ENCODE data around the gene PCSK5. TPM values are rescaled to one million over a fixed set of nuclear protein-coding genes. Genes with fewer than 3 reads are reported as not detected.
A peak's percentile ranks its signal among the peaks of the same experiment; 100 is the strongest.

The PCSK5 gene
- total and polyA plus RNA-seq, 7 experiments from 2014 or later, result 5.2 to 35.0 (median 19.1) TPM

DNA sequence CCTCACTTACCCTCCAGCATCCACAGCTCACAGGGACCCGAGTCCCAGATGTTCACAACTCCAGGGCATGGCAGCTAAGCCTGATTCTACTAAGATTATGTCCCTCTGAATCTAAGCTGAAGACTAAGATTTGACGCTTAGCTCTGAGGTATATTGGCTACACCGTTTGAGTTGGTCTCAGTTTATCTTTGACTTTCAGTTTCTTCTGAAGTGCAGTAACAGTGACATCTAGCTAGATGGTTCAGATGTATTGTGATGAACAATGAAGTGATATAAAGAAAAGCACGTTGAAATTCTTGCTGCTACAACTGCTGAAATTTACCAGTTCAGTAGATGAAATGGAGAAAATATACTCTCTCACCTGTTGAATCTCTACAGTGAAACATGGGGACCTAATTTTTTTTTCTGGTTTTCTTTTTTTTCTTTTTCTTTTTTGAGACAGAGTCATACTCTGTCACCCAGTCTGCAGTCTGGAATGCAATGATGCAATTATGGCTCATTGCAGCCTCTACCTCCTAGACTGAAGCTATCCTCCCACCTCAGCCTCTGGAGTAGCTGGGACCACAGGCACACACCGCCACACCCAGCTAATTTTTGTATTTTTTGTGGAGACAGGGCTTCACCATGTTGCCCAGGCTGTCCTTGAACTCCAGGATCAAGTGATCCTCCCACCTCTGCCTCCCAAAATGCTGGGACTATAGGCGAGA is 488.0 kb downstream of the PCSK5 start:
- Mint-ChIP-seq H3K9me3 (no peaks in the 10 kb centered on the region), H3K4me1 (peaks cover 0 to 3% (median 0%) of the 10 kb centered on the region in 7 donors), H3K4me3 (no peak overlapping the region), H3K27me3 (no peaks in the 10 kb centered on the region), H3K36me3 (peaks cover 0 to 23% (median 5%) of the 10 kb centered on the region in 5 donors), H3K27ac (no peak overlapping the region)
- H3K27ac ChIP-seq (ENCODE audit: low read depth, low read length), result no peak overlapping the region
- no peak overlapping the region for H3K4me3 ChIP-seq (ENCODE audit: low read length)
- ChIA-PET CTCF (interaction anchor here (1.1 kb wide), 1 partner anchor 9 kb away, joined by 3 read pairs; no protein-coding TSS in a partner anchor), POLR2A (no interaction called here)
- H3K4me1 ChIP-seq (ENCODE audit: control insufficient read depth in 2 of 2, insufficient read depth in 2 of 2, low read length in 2 of 2), result no peaks in the 10 kb centered on the region
- DNase-seq, result no peak
- no peaks in the 10 kb centered on the region for H3K27me3 ChIP-seq (ENCODE audit: control insufficient read depth in 2 of 2, insufficient read depth in 2 of 2, low read length in 2 of 2)
- intact Hi-C loops (cut with micrococcal nuclease), result no loop called here
- no peaks in the 10 kb centered on the region for H3K9me3 ChIP-seq (ENCODE audit: control insufficient read depth in 2 of 3, low read length in 3 of 3)
- no peak for ATAC-seq
- no peaks in the 10 kb centered on the region for H3K36me3 ChIP-seq (ENCODE audit: control insufficient read depth in 2 of 3, insufficient read depth in 3 of 3, low read length in 3 of 3)

DNA sequence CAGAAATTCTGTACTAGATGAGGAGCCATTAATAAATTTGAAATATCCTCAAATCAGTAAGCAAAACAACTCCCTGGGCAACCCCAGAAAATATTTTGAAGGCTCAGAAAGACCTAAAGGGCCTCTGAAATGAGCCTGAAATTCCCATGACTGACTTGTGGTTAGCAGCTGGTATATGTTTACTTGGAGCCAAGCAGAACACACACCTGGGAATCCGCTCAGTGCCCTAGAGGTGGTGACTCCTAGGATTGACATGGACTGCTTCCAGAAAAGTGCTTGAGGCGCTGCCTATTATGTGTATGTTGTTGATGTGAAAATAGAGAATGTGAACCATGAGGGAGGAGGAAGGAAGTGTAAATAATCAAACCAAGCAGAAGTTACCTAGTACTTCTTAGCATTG is 489.0 kb downstream of the PCSK5 start:
- no peak overlapping the region for H3K27ac Mint-ChIP-seq
- no peaks in the 10 kb centered on the region for H3K4me1 ChIP-seq (ENCODE audit: control insufficient read depth in 2 of 2, insufficient read depth in 2 of 2, low read length in 2 of 2)
- POLR2A ChIA-PET, result no interaction called here
- H3K36me3 ChIP-seq (ENCODE audit: control insufficient read depth in 2 of 3, insufficient read depth in 3 of 3, low read length in 3 of 3), result peaks cover 0 to under 1% (median 0%) of the 10 kb centered on the region in 3 experiments
- DNase-seq (no peak), ATAC-seq (no peak)
- H3K9me3 ChIP-seq (ENCODE audit: control insufficient read depth in 2 of 3, low read length in 3 of 3), result no peaks in the 10 kb centered on the region
- intact Hi-C loops (cut with micrococcal nuclease), result no loop called here
- peaks cover 0 to 30% (median 11%) of the 10 kb centered on the region in 5 donors for H3K36me3 Mint-ChIP-seq
- H3K4me3 ChIP-seq (ENCODE audit: low read length), result no peak overlapping the region
- no peaks in the 10 kb centered on the region for H3K27me3 Mint-ChIP-seq
- no peak overlapping the region for H3K27ac ChIP-seq (ENCODE audit: low read depth, low read length)
- CTCF ChIA-PET, result no interaction called here
- no peaks in the 10 kb centered on the region for H3K27me3 ChIP-seq (ENCODE audit: control insufficient read depth in 2 of 2, insufficient read depth in 2 of 2, low read length in 2 of 2)
- no peaks in the 10 kb centered on the region for H3K9me3 Mint-ChIP-seq
- no peak overlapping the region for H3K4me3 Mint-ChIP-seq
- H3K4me1 Mint-ChIP-seq, result peaks cover 0 to 3% (median 0%) of the 10 kb centered on the region in 7 donors

DNA sequence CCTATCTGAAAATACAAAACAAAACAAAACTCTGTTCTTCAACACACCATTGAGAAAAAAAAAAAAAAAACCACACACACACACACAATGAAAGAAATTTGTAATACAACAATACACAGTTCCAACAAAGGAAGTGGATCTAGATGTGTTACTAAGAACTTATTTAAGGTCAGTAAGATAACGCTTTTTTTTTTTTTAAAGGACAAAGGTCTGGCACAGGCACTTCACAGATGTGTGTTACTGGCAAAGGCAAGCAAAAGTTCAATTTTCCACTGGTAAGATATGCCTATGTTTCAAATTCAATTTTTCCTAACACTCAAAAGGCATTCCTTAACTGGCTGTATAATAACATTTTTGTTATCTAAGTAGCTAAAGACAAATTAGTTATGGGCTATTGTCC is 500.2 kb downstream of the PCSK5 start:
- no peaks in the 10 kb centered on the region for H3K27me3 Mint-ChIP-seq
- H3K4me3 Mint-ChIP-seq, result no peak overlapping the region
- ChIA-PET CTCF (no interaction called here), POLR2A (no interaction called here)
- Histone ChIP-seq H3K27me3 (ENCODE audit: control insufficient read depth in 2 of 2, insufficient read depth in 2 of 2, low read length in 2 of 2) (no peaks in the 10 kb centered on the region), H3K9me3 (ENCODE audit: control insufficient read depth in 2 of 3, low read length in 3 of 3) (no peaks in the 10 kb centered on the region), H3K4me1 (ENCODE audit: control insufficient read depth in 2 of 2, insufficient read depth in 2 of 2, low read length in 2 of 2) (peaks cover 10 to 11% of the 10 kb centered on the region in 2 donors), H3K27ac (ENCODE audit: low read depth, low read length) (no peak overlapping the region), H3K4me3 (ENCODE audit: low read length) (no peak overlapping the region), H3K36me3 (ENCODE audit: control insufficient read depth in 2 of 3, insufficient read depth in 3 of 3, low read length in 3 of 3) (peaks cover 4 to 28% (median 7%) of the 10 kb centered on the region in 3 experiments)
- peak overlapping the region in 1 of 9 donors; percentile 67 for H3K27ac Mint-ChIP-seq
- peaks cover 18 to 38% (median 34%) of the 10 kb centered on the region in 7 donors for H3K4me1 Mint-ChIP-seq
- H3K9me3 Mint-ChIP-seq, result peaks cover 0 to 9% (median 0%) of the 10 kb centered on the region in 11 donors
- DNase-seq, result no peak
- ATAC-seq, result no peak
- intact Hi-C loops (cut with micrococcal nuclease), result loop anchor here (5.0 to 10.0 kb wide), 4 partner anchors 368 to 1438 kb away; partner anchors contain the start of gene C9orf40 (in 1 of the 2)
- peaks cover 4 to 22% (median 14%) of the 10 kb centered on the region in 5 donors for H3K36me3 Mint-ChIP-seq

DNA sequence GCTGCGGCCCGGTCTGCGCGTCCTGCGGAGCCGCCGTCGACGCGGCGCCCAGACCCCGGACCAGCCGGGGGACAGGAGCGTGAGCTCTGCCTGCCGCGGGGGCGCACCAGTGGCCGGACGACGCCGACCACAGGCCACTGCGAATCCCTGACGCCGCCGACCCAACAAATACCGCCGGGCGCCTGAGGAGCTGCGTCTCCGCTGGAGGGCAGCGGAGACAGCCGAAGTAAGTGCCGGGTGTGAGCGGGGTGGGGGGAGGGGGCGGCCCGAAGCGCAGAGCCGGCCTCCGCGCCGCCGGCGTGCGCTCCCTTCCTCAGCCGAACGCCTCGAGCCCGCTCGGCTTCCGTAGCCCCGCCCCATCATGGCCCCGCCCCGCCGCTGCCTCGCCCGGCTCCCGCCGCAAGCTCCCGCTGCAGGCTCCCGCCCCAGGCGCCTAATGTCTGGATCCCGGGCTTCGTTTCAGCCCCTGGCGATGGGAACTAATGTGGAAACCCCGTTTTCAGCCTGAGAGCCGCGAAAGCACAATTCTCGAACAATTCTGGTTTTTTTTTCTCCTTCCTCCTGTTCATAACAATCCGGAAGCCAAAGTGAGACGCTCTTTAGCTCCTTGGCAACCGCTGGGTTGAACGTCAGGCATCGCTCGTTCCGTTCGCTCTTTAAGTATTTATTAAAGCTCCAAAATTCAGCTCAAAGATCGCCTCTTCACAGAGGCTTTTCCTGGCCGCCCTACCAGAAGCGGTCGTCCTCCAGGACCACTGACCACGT is 503.9 kb downstream of the PCSK5 start, which contains the start of gene RFK:
RFK (minus strand) TSS at position 232 of the 765 bp plus-strand sequence. CDS start 255 bp downstream, outside the sequence.
- ATAC-seq, result peak; percentile 97
- Mint-ChIP-seq H3K9me3 (peaks cover 0 to 9% (median 0%) of the 10 kb centered on the region in 11 donors), H3K27ac (peak within 1 kb of the TSS; percentile 95 to 99 (median 98)), H3K4me1 (peaks cover 14 to 37% (median 33%) of the 10 kb centered on the region in 7 donors), H3K27me3 (no peaks in the 10 kb centered on the region), H3K36me3 (peaks cover 0 to 17% (median 8%) of the 10 kb centered on the region in 5 donors), H3K4me3 (peak within 1 kb of the TSS; percentile 94 to 100 (median 97))
- Histone ChIP-seq H3K9me3 (ENCODE audit: control insufficient read depth in 2 of 3, low read length in 3 of 3) (no peaks in the 10 kb centered on the region), H3K36me3 (ENCODE audit: control insufficient read depth in 2 of 3, insufficient read depth in 3 of 3, low read length in 3 of 3) (peaks cover 0 to 5% (median 0%) of the 10 kb centered on the region in 3 experiments), H3K4me1 (ENCODE audit: control insufficient read depth in 2 of 2, insufficient read depth in 2 of 2, low read length in 2 of 2) (peaks cover 10 to 13% of the 10 kb centered on the region in 2 donors), H3K27ac (ENCODE audit: low read depth, low read length) (peak within 1 kb of the TSS; percentile 93), H3K27me3 (ENCODE audit: control insufficient read depth in 2 of 2, insufficient read depth in 2 of 2, low read length in 2 of 2) (no peaks in the 10 kb centered on the region), H3K4me3 (ENCODE audit: low read length) (peak within 1 kb of the TSS; percentile 92)
- CTCF ChIA-PET, result interaction anchor here (0.5 to 2.0 kb wide), 11 partner anchors 10 to 1903 kb away, joined by 3 to 7 read pairs (median 4); partner anchors contain the start of genes NMRK1 and OSTF1
- intact Hi-C loops (cut with micrococcal nuclease), result loop anchor here (1.0 to 10.0 kb wide), 21 partner anchors 9 to 1442 kb away; partner anchors contain the start of genes C9orf40 (in 2 of the 2), CARNMT1 (in 2 of the 2), NMRK1 (in 2 of the 2) and OSTF1 (in 2 of the 2)
- DNase-seq, result peak; percentile 89 to 99 (median 95)
- POLR2A ChIA-PET, result interaction anchor here (0.7 to 2.5 kb wide), 11 partner anchors 9 to 1637 kb away, joined by 3 to 8 read pairs (median 4); partner anchors contain the start of genes C9orf40, CARNMT1, GCNT1 and GNAQ

DNA sequence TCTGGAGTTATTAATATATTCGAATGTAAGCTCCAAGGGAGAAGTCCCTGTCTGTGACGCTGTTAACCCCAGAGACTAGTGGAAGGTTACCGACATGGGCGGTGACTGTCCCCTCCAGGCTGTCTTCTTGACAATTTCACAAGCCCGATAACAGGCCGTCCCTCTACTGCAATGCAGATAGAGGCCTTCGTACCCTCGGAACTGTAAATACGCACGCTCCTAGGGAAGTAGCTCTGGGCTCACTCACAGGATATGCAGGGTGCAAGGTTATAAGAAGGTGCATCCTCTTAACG is 504.4 kb downstream of the PCSK5 start:
- H3K27ac Mint-ChIP-seq, result peak overlapping the region; percentile 95 to 99 (median 98)
- Histone ChIP-seq H3K36me3 (ENCODE audit: control insufficient read depth in 2 of 3, insufficient read depth in 3 of 3, low read length in 3 of 3) (peaks cover 0 to 5% (median 0%) of the 10 kb centered on the region in 3 experiments), H3K9me3 (ENCODE audit: control insufficient read depth in 2 of 3, low read length in 3 of 3) (no peaks in the 10 kb centered on the region), H3K4me3 (ENCODE audit: low read length) (peak overlapping the region; percentile 92), H3K27me3 (ENCODE audit: control insufficient read depth in 2 of 2, insufficient read depth in 2 of 2, low read length in 2 of 2) (no peaks in the 10 kb centered on the region), H3K27ac (ENCODE audit: low read depth, low read length) (peak overlapping the region; percentile 93), H3K4me1 (ENCODE audit: control insufficient read depth in 2 of 2, insufficient read depth in 2 of 2, low read length in 2 of 2) (peaks cover 10 to 13% of the 10 kb centered on the region in 2 donors)
- no peaks in the 10 kb centered on the region for H3K27me3 Mint-ChIP-seq
- H3K4me1 Mint-ChIP-seq, result peaks cover 13 to 39% (median 33%) of the 10 kb centered on the region in 7 donors
- CTCF ChIA-PET, result interaction anchor here (1.2 to 2.0 kb wide), 4 partner anchors 9 to 1307 kb away, joined by 4 to 7 read pairs (median 4); partner anchors contain the start of genes NMRK1 and OSTF1
- DNase-seq, result peak in 1 of 9 donors; percentile 68
- POLR2A ChIA-PET, result interaction anchor here (0.8 to 2.5 kb wide), 6 partner anchors 64 to 1637 kb away, joined by 3 to 8 read pairs (median 4); partner anchors contain the start of genes C9orf40, CARNMT1, GCNT1 and GNAQ
- H3K4me3 Mint-ChIP-seq, result peak overlapping the region; percentile 94 to 100 (median 97)
- peaks cover 0 to 9% (median 0%) of the 10 kb centered on the region in 11 donors for H3K9me3 Mint-ChIP-seq
- ATAC-seq, result peak; percentile 70
- peaks cover 0 to 17% (median 8%) of the 10 kb centered on the region in 5 donors for H3K36me3 Mint-ChIP-seq
- intact Hi-C loops (cut with micrococcal nuclease), result loop anchor here (1.0 to 10.0 kb wide), 21 partner anchors 8 to 1443 kb away; partner anchors contain the start of genes C9orf40 (in 2 of the 2), CARNMT1 (in 2 of the 2), NMRK1 (in 2 of the 2) and OSTF1 (in 2 of the 2)

DNA sequence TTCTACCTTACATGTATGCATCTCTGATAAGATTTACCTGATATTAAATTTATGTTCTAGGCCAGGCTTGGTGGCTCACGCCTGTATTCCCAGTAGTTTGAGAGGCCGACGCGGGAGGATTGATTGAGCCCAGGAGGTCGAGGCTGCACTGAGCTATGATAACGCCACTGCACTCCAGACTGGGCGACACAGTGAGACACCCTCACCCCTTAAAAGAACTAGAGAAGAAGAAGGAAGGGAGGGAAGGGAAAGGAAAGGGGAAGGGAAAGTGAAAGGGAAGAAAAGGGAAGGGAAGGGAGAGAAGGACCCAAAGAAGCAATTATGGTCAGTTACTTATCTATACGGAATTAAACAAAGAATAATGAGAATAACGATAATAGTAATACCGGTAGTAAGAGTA is 504.9 kb downstream of the PCSK5 start:
- Histone ChIP-seq H3K4me3 (ENCODE audit: low read length) (no peak overlapping the region), H3K36me3 (ENCODE audit: control insufficient read depth in 2 of 3, insufficient read depth in 3 of 3, low read length in 3 of 3) (peaks cover 0 to 5% (median 0%) of the 10 kb centered on the region in 3 experiments), H3K4me1 (ENCODE audit: control insufficient read depth in 2 of 2, insufficient read depth in 2 of 2, low read length in 2 of 2) (peaks cover 10 to 13% of the 10 kb centered on the region in 2 donors), H3K27me3 (ENCODE audit: control insufficient read depth in 2 of 2, insufficient read depth in 2 of 2, low read length in 2 of 2) (no peaks in the 10 kb centered on the region), H3K27ac (ENCODE audit: low read depth, low read length) (peak overlapping the region; percentile 93), H3K9me3 (ENCODE audit: control insufficient read depth in 2 of 3, low read length in 3 of 3) (no peaks in the 10 kb centered on the region)
- POLR2A ChIA-PET, result interaction anchor here (1.3 kb wide), 1 partner anchor 63 kb away, joined by 6 read pairs; the partner anchor contains the start of gene GCNT1
- H3K27ac Mint-ChIP-seq, result peak overlapping the region; percentile 68 to 99 (median 95)
- peaks cover 16 to 43% (median 33%) of the 10 kb centered on the region in 7 donors for H3K4me1 Mint-ChIP-seq
- H3K27me3 Mint-ChIP-seq, result no peaks in the 10 kb centered on the region
- no peak for ATAC-seq
- H3K9me3 Mint-ChIP-seq, result peaks cover 0 to 9% (median 0%) of the 10 kb centered on the region in 11 donors
- intact Hi-C loops (cut with micrococcal nuclease), result loop anchor here (2.0 to 10.0 kb wide), 8 partner anchors 51 to 1443 kb away; partner anchors contain the start of genes C9orf40 (in 1 of the 2), NMRK1 (in 1 of the 2) and OSTF1 (in 1 of the 2)
- H3K4me3 Mint-ChIP-seq, result peak overlapping the region; percentile 41 to 100 (median 96)
- H3K36me3 Mint-ChIP-seq, result peaks cover 0 to 17% (median 8%) of the 10 kb centered on the region in 5 donors
- DNase-seq, result no peak
- CTCF ChIA-PET, result no interaction called here

Data from naive thymus-derived CD4-positive, alpha-beta T cell (primary cell).